Nephron progenitor cell (in vitro differentiated cells): ENCODE measurements around the gene PAQR5.

Experiments used
- DNase-seq: peaks from one replicate; pipeline ENCODE4 v3.0.0; 2021
- H3K27ac Mint-ChIP-seq: 2 replicates; pipeline ENCODE4 v1.8.0; 2021; ENCODE audit warnings: mild to moderate bottlenecking, moderate library complexity, mixed read lengths
- H3K27me3 Mint-ChIP-seq: 2 replicates; pipeline ENCODE4 v1.8.0; 2021; ENCODE audit warnings: mild to moderate bottlenecking, low read depth, mixed read lengths; ENCODE audit not compliant: poor library complexity
- H3K36me3 Mint-ChIP-seq: 2 replicates; pipeline ENCODE4 v1.8.0; 2021; ENCODE audit warnings: low read depth, mixed read lengths
- H3K4me1 Mint-ChIP-seq: 2 replicates; pipeline ENCODE4 v1.8.0; 2021; ENCODE audit warnings: mixed read lengths
- H3K4me3 Mint-ChIP-seq: 2 replicates; pipeline ENCODE4 v1.8.0; 2021; ENCODE audit warnings: mild to moderate bottlenecking, moderate library complexity, mixed read lengths
- H3K9me3 Mint-ChIP-seq: 2 replicates; pipeline ENCODE4 v1.8.0; 2021; ENCODE audit warnings: mild to moderate bottlenecking, moderate library complexity, mixed read lengths
- TF ChIP-seq, protein P1 (sequence below): fragments of 200-600 bp; sonication (generic); IDR thresholded peaks from 2 replicates; pipeline ENCODE4 v1.5.0; 2021; ENCODE audit warnings: antibody characterized with exemption

The PAQR5 gene

GRCh38 chr15:69450968-69451695 lies 152.4 kb downstream of the PAQR5 start:
- peak overlapping the region; percentile 100 for H3K27ac Mint-ChIP-seq
- DNase-seq: no peak
- TF ChIP-seq, protein P1, sequence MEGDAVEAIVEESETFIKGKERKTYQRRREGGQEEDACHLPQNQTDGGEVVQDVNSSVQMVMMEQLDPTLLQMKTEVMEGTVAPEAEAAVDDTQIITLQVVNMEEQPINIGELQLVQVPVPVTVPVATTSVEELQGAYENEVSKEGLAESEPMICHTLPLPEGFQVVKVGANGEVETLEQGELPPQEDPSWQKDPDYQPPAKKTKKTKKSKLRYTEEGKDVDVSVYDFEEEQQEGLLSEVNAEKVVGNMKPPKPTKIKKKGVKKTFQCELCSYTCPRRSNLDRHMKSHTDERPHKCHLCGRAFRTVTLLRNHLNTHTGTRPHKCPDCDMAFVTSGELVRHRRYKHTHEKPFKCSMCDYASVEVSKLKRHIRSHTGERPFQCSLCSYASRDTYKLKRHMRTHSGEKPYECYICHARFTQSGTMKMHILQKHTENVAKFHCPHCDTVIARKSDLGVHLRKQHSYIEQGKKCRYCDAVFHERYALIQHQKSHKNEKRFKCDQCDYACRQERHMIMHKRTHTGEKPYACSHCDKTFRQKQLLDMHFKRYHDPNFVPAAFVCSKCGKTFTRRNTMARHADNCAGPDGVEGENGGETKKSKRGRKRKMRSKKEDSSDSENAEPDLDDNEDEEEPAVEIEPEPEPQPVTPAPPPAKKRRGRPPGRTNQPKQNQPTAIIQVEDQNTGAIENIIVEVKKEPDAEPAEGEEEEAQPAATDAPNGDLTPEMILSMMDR: no peak
- peaks cover 38% of the 10 kb centered on the region for H3K4me1 Mint-ChIP-seq
- peaks cover 44% of the 10 kb centered on the region for H3K36me3 Mint-ChIP-seq
- no peaks in the 10 kb centered on the region for H3K27me3 Mint-ChIP-seq
- peak overlapping the region; percentile 95 for H3K4me3 Mint-ChIP-seq
- H3K9me3 Mint-ChIP-seq: no peaks in the 10 kb centered on the region

- H3K9me3 Mint-ChIP-seq: no peaks in the 10 kb centered on the region
- peaks cover 42% of the 10 kb centered on the region for H3K36me3 Mint-ChIP-seq
- peaks cover 43% of the 10 kb centered on the region for H3K4me1 Mint-ChIP-seq
- H3K27me3 Mint-ChIP-seq: no peaks in the 10 kb centered on the region
- TF ChIP-seq, protein P1: no peak
- H3K4me3 Mint-ChIP-seq: peak overlapping the region; percentile 95
- DNase-seq: no peak
- peak overlapping the region; percentile 100 for H3K27ac Mint-ChIP-seq
Observed at GRCh38 chr15:69451951-69452691, 153.4 kb downstream of the PAQR5 start.

DNA sequence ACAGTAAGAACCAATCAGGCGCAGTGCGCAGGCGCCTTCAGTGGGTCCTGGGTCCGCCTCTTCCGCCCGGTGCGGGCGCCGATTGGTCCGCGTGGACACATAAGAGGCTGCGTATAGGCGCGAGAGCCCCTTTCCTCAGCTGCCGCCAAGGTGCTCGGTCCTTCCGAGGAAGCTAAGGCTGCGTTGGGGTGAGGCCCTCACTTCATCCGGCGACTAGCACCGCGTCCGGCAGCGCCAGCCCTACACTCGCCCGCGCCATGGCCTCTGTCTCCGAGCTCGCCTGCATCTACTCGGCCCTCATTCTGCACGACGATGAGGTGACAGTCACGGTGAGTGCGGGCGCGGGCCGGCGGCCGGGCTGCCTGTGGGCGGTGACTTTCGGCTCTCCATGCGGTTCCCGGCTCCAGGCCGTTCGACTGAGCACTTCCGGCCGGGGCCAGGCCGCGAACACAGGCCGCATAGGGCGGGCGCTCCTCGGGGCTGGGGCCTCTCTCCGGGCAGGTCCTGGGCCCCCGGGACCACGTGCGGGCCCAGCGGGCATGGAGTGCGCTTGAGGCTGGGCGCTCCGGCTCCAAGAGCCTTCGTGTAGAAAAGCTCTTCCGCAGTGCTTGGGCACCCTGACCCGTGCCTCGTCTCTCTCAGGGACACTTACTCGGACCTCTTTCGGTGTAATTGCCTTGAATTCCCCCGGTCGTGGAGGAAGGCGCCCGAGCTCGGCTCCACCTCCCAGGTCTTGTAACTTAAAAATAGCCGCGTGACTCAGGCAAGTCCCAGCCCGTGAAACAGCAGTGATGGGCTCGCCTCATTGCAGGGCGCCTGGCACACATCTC lies 154.2 kb downstream of the PAQR5 start, which contains the start of gene RPLP1:
Gene RPLP1, plus strand, starts transcription at position 127 of the 830 bp plus-strand sequence. Its CDS starts 131 bp downstream, at position 258.
- no peaks in the 10 kb centered on the region for H3K27me3 Mint-ChIP-seq
- TF ChIP-seq, protein P1: no peak
- DNase-seq: peak; percentile 94
- peaks cover 48% of the 10 kb centered on the region for H3K4me1 Mint-ChIP-seq
- H3K36me3 Mint-ChIP-seq: peaks cover 41% of the 10 kb centered on the region
- H3K4me3 Mint-ChIP-seq: peak within 1 kb of the TSS; percentile 95
- no peaks in the 10 kb centered on the region for H3K9me3 Mint-ChIP-seq
- peak within 1 kb of the TSS; percentile 100 for H3K27ac Mint-ChIP-seq

- Mint-ChIP-seq H3K27ac (no peak overlapping the region), H3K36me3 (peaks cover 45% of the 10 kb centered on the region), H3K27me3 (no peaks in the 10 kb centered on the region), H3K4me3 (peak overlapping the region; percentile 95), H3K9me3 (no peaks in the 10 kb centered on the region), H3K4me1 (peaks cover 48% of the 10 kb centered on the region)
- TF ChIP-seq, protein P1: no peak
- no peak for DNase-seq
Observed at GRCh38 chr15:69454953-69455352, 156.2 kb downstream of the PAQR5 start.

GRCh38 chr15:69456208-69457166 lies 157.8 kb downstream of the PAQR5 start:
- DNase-seq: no peak
- peaks cover 54% of the 10 kb centered on the region for H3K4me1 Mint-ChIP-seq
- TF ChIP-seq, protein P1: no peak
- no peak overlapping the region for H3K4me3 Mint-ChIP-seq
- H3K27me3 Mint-ChIP-seq: no peaks in the 10 kb centered on the region
- H3K27ac Mint-ChIP-seq: peak overlapping the region; percentile 60
- peaks cover 45% of the 10 kb centered on the region for H3K36me3 Mint-ChIP-seq
- no peaks in the 10 kb centered on the region for H3K9me3 Mint-ChIP-seq
